ENCODE measurements around the gene CDKN2C. TPM values are rescaled to one million over a fixed set of nuclear protein-coding genes. Genes with fewer than 3 reads are reported as not detected.
A peak's percentile ranks its signal among the peaks of the same experiment; 100 is the strongest.

CDKN2C gene
- total RNA-seq, 1 experiment from 2014 or later: 49.2 TPM

DNA sequence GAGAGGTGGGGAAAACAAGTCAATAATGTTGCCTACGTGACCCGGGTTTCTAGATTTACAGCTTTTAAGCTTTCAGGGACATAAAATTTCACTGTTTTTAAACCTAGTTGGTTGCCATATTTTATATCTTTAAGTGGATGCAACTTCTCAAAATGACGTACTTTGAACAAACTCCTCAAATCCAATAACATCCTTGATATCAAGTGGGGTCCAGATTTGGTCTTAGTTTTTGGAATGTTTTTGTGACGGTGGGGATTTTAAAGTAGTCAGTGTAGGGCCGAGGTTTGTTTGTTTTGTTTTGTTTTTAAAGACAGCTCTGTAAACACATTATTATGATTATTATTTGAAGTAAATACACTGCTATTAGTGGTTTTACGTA is 453 bp downstream of the CDKN2C start:
- peaks cover 86% of the 10 kb centered on the region for H3K79me2 ChIP-seq (ENCODE audit: low read length)
- H3K27ac ChIP-seq (ENCODE audit: low read length): peak overlapping the region; percentile 84

GRCh38 chr1:50970931-50971582 is 1.0 kb downstream of the CDKN2C start:
- H3F3A ChIP-seq (ENCODE audit: low read length, unreplicated experiment): no peaks in the 10 kb centered on the region
- CTCF ChIA-PET: interaction anchor here (0.7 kb wide), 1 partner anchor 10 kb away, joined by 3 read pairs; no protein-coding TSS in a partner anchor
- H3K9me3 ChIP-seq (ENCODE audit: low read length): no peaks in the 10 kb centered on the region
- intact Hi-C loops (cut with micrococcal nuclease): loop anchor here (1.0 kb wide), 1 partner anchor 11 kb away; the partner anchor contains the start of gene FAF1
- H3K27me3 ChIP-seq (ENCODE audit: low read length): no peaks in the 10 kb centered on the region
- H3K79me2 ChIP-seq (ENCODE audit: low read length): peaks cover 91% of the 10 kb centered on the region
- POLR2A ChIA-PET (ENCODE audit: unreplicated experiment): interaction anchor here (0.6 to 0.9 kb wide), 2 partner anchors 117 to 220 kb away, joined by 3 to 4 read pairs; no protein-coding TSS in a partner anchor
- 0 out of 2 replicates have a peak overlapping the region, but pooled peaks have one; percentile 67 for H2AFZ ChIP-seq (ENCODE audit: low read length)
- H3K9ac ChIP-seq (ENCODE audit: low read length): peak overlapping the region; percentile 93
- no peaks in the 10 kb centered on the region; the same call in 1 of the 2 replicates for H4K20me1 ChIP-seq (ENCODE audit: low read length)
- BruUV-seq (replicated peaks): no TSS peak
- peak overlapping the region; percentile 84 for H3K27ac ChIP-seq (ENCODE audit: low read length)
- H3K4me2 ChIP-seq (ENCODE audit: low read length): peak overlapping the region; percentile 95
- H3K4me1 ChIP-seq (ENCODE audit: insufficient read depth, low read length): peaks cover 35% of the 10 kb centered on the region
- no peaks in the 10 kb centered on the region for H3K9me2 ChIP-seq (replicated peaks; ENCODE audit: low read length)
- peak overlapping the region; percentile 93 for H3K4me3 ChIP-seq (ENCODE audit: low read length)
- no peaks in the 10 kb centered on the region for H3K36me3 ChIP-seq (ENCODE audit: low read depth, low read length)
- peak; percentile 44 for DNase-seq
- no peak for ATAC-seq
- TF ChIP-seq EZH2phosphoT487 (IDR thresholded peaks at IDR 0.05; ENCODE audit: borderline replicate concordance, low read length) (no peak), EZH2 (IDR thresholded peaks at IDR 0.05; ENCODE audit: low read length, unreplicated experiment) (no peak)
- TF ChIP-seq, protein P1, sequence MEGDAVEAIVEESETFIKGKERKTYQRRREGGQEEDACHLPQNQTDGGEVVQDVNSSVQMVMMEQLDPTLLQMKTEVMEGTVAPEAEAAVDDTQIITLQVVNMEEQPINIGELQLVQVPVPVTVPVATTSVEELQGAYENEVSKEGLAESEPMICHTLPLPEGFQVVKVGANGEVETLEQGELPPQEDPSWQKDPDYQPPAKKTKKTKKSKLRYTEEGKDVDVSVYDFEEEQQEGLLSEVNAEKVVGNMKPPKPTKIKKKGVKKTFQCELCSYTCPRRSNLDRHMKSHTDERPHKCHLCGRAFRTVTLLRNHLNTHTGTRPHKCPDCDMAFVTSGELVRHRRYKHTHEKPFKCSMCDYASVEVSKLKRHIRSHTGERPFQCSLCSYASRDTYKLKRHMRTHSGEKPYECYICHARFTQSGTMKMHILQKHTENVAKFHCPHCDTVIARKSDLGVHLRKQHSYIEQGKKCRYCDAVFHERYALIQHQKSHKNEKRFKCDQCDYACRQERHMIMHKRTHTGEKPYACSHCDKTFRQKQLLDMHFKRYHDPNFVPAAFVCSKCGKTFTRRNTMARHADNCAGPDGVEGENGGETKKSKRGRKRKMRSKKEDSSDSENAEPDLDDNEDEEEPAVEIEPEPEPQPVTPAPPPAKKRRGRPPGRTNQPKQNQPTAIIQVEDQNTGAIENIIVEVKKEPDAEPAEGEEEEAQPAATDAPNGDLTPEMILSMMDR (conservative IDR thresholded peaks at IDR 0.05; ENCODE audit: low read depth, low read length): no peak

More for the DNA sequence above, 453 bp downstream of the CDKN2C start:
- TF ChIP-seq, protein P1 (conservative IDR thresholded peaks at IDR 0.05; ENCODE audit: low read depth, low read length): no peak
- TF ChIP-seq EZH2phosphoT487 (IDR thresholded peaks at IDR 0.05; ENCODE audit: borderline replicate concordance, low read length) (no peak), EZH2 (IDR thresholded peaks at IDR 0.05; ENCODE audit: low read length, unreplicated experiment) (no peak)
- Histone ChIP-seq H3K27me3 (ENCODE audit: low read length) (no peaks in the 10 kb centered on the region), H3K9me3 (ENCODE audit: low read length) (no peaks in the 10 kb centered on the region), H3F3A (ENCODE audit: low read length, unreplicated experiment) (no peaks in the 10 kb centered on the region), H3K9me2 (replicated peaks; ENCODE audit: low read length) (no peaks in the 10 kb centered on the region), H2AFZ (ENCODE audit: low read length) (peak overlapping the region; percentile 67), H3K4me1 (ENCODE audit: insufficient read depth, low read length) (peaks cover 31% of the 10 kb centered on the region), H3K4me3 (ENCODE audit: low read length) (peak overlapping the region; percentile 93), H4K20me1 (ENCODE audit: low read length) (no peaks in the 10 kb centered on the region; the same call in 1 of the 2 replicates), H3K36me3 (ENCODE audit: low read depth, low read length) (no peaks in the 10 kb centered on the region), H3K9ac (ENCODE audit: low read length) (peak overlapping the region; percentile 93), H3K4me2 (ENCODE audit: low read length) (peak overlapping the region; percentile 95)
- DNase-seq (peak; percentile 34), ATAC-seq (no peak)
- TSS peak; percentile 80 for BruUV-seq (replicated peaks)
- ChIA-PET CTCF (interaction anchor here (0.7 to 1.0 kb wide), 2 partner anchors 10 to 118 kb away, joined by 3 read pairs; no protein-coding TSS in a partner anchor), POLR2A (ENCODE audit: unreplicated experiment) (interaction anchor here (0.6 to 2.3 kb wide), 3 partner anchors 8 to 221 kb away, joined by 3 to 9 read pairs (median 4); no protein-coding TSS in a partner anchor)
- intact Hi-C loops (cut with micrococcal nuclease): loop anchor here (1.0 kb wide), 1 partner anchor 10 kb away; the partner anchor contains the start of gene FAF1
